Motor neuron (in vitro differentiated cells): ENCODE results near the gene ELOB. TPM values are rescaled to one million over a fixed set of nuclear protein-coding genes. Genes with fewer than 3 reads are reported as not detected.
"Not testable (repeated sequence)": the region's sequence is repeated elsewhere in the genome, so short reads cannot be mapped to it uniquely, and the experiment has no call there.

ENCODE experiments used
- ATAC-seq, 8 experiments: fragments of 200-7000 bp; cut with Tn5 transposase; replicated peaks in 6 of 8; 2 replicates each; pipeline ENCODE4 v1.8.0; 2021; ENCODE audit warnings: mild to moderate bottlenecking in 8 of 8, moderate library complexity in 8 of 8
- H3K27ac ChIP-seq, 2 donors: fragments of 250-450 bp; sonication (Bioruptor Pico); 2 replicates each; pipeline ENCODE4 v1.9.0; 2021; ENCODE audit warnings: antibody characterized with exemption in 2 of 2, mild to moderate bottlenecking in 2 of 2, moderate library complexity in 1 of 2
- H3K4me1 ChIP-seq, 2 donors: fragments of 250-450 bp; sonication (Bioruptor Pico); replicated peaks in 1 of 2; 2 replicates each; pipeline ENCODE4 v1.6.1; 2021; ENCODE audit warnings: antibody characterized with exemption in 2 of 2, mild to moderate bottlenecking in 2 of 2, moderate library complexity in 1 of 2
- H3K4me3 ChIP-seq, 5 donors: fragments of 250-450 bp; sonication (Bioruptor Pico); 2 replicates each; pipeline ENCODE4 v1.9.0; 2021; ENCODE audit warnings: antibody characterized with exemption in 5 of 5, mild to moderate bottlenecking in 5 of 5, moderate library complexity in 4 of 5
- WGBS, 10 experiments: fragments of 450-650 bp; shearing (Covaris generic); methylation state at CpG; one replicate each; pipeline ENCODE4 v1.0.0; 2022; 5-methylcytosine and 5-hydroxymethylcytosine counted together
- in situ Hi-C, 9 experiments: fragments of 400-800 bp; cut with MboI; loops; one replicate each; pipeline ENCODE4 v1.15.0; 2021; ENCODE audit warnings: low sequenced_read_pairs in 9 of 9, low pct_unique_long_range_greater_than_20kb in 2 of 9; ENCODE audit not compliant: unreplicated experiment in 9 of 9
- total RNA-seq, 8 experiments: library from RNA; unstranded; fragments of 300-600 nt; gene quantifications; 2 replicates each; pipeline versions ENCODE4 v1.2.3 to v1.2.4, GENCODE V29; 2022

The ELOB gene
- total RNA-seq, 8 experiments from 2014 or later: 244 to 395 (median 281) TPM

- in situ Hi-C loops: no loop called here
- 29 to 92% (median 76%) methylated on average over 1 to 7 of the region's 7 CpGs; no CpG with 5 or more reads in 2 of the 10 experiments for WGBS, 10 experiments
- no peak overlapping the region for H3K27ac ChIP-seq
- no peak overlapping the region for H3K4me3 ChIP-seq
- peaks cover 5 to 8% of the 10 kb centered on the region in 2 donors for H3K4me1 ChIP-seq
- ATAC-seq: no peak
Measured at GRCh38 chr16:2724088-2724676, 52.9 kb downstream of the ELOB start.

GRCh38 chr16:2721634-2722173 is 55.4 kb downstream of the ELOB start:
- in situ Hi-C loops, H3K4me1 ChIP-seq, ATAC-seq: not testable (repeated sequence)
- H3K4me3 ChIP-seq: peak overlapping the region; percentile 44 to 65 (median 47)
- WGBS, 10 experiments: 35 to 100% (median 59%) methylated on average over 1 to 12 of the region's 14 CpGs; no CpG with 5 or more reads in 2 of the 10 experiments
- H3K27ac ChIP-seq: peak overlapping the region in 1 of 2 donors; percentile 55

Other genes with a start within 250 kb of the ELOB start
- 1 to 10 TPM in 7 of 8 experiments, under 1 TPM in 1; 0.76 to 6.4 (median 2.5) TPM for gene CEMP1, start 245.9 kb downstream of the ELOB start, total RNA-seq
- gene PDPK1, start 239.3 kb downstream of the ELOB start, total RNA-seq: 10 to 100 TPM; 17.0 to 31.6 (median 26.2) TPM
- 10 to 100 TPM; 17.6 to 30.0 (median 26.2) TPM for gene KCTD5, start 94.8 kb downstream of the ELOB start, total RNA-seq
- gene PRSS27, start 57.1 kb downstream of the ELOB start, total RNA-seq: 1 to 10 TPM; 1.1 to 7.5 (median 4.2) TPM
- gene SRRM2, start 24.6 kb downstream of the ELOB start, total RNA-seq: 100 to 1,000 TPM in 5 of 8 experiments, 10 to 100 TPM in 3; 66.4 to 557 (median 130) TPM
- gene PRSS33, start 10.3 kb upstream of the ELOB start, total RNA-seq: under 1 TPM in 4 of 8 experiments, not detected in 4; 0.22 to 0.51 (median 0.33) TPM
- gene PRSS41, start 21.2 kb upstream of the ELOB start, total RNA-seq: not detected
- 1 to 10 TPM in 2 of 8 experiments, not detected in 6; 1.5 to 1.8 TPM for gene PRSS21, start 40.0 kb upstream of the ELOB start, total RNA-seq
- 1 to 10 TPM in 3 of 8 experiments, under 1 TPM in 1, not detected in 4; 0.54 to 1.4 (median 1.2) TPM for gene ZG16B, start 53.0 kb upstream of the ELOB start, total RNA-seq
- gene PRSS22, start 80.9 kb upstream of the ELOB start, total RNA-seq: 1 to 10 TPM in 1 of 8 experiments, under 1 TPM in 1, not detected in 6; 0.81 to 1.0 TPM
- gene FLYWCH2, start 105.9 kb upstream of the ELOB start, total RNA-seq: 100 to 1,000 TPM in 1 of 8 experiments, 10 to 100 TPM in 7; 41.6 to 136 (median 49.4) TPM
- 10 to 100 TPM; 15.0 to 55.9 (median 23.0) TPM for gene FLYWCH1, start 134.7 kb upstream of the ELOB start, total RNA-seq
- 1 to 10 TPM in 5 of 8 experiments, under 1 TPM in 3; 0.36 to 5.3 (median 1.6) TPM for gene KREMEN2, start 187.0 kb upstream of the ELOB start, total RNA-seq
- gene PAQR4, start 192.1 kb upstream of the ELOB start, total RNA-seq: 10 to 100 TPM in 7 of 8 experiments, 1 to 10 TPM in 1; 1.6 to 36.4 (median 16.8) TPM
- 10 to 100 TPM in 3 of 8 experiments, 1 to 10 TPM in 4, under 1 TPM in 1; 0.36 to 48.7 (median 3.6) TPM for gene PKMYT1, start 203.2 kb upstream of the ELOB start, total RNA-seq
- 1 to 10 TPM in 1 of 8 experiments, under 1 TPM in 7; 0.15 to 1.9 (median 0.32) TPM for gene CLDN9, start 235.6 kb upstream of the ELOB start, total RNA-seq
- 1 to 10 TPM in 4 of 8 experiments, under 1 TPM in 4; 0.27 to 6.0 (median 1.3) TPM for gene CLDN6, start 240.9 kb upstream of the ELOB start, total RNA-seq
- gene TNFRSF12A, start 243.1 kb upstream of the ELOB start, total RNA-seq: 100 to 1,000 TPM in 1 of 8 experiments, 10 to 100 TPM in 4, 1 to 10 TPM in 3; 4.3 to 144 (median 14.3) TPM
- gene HCFC1R1, start 246.7 kb upstream of the ELOB start, total RNA-seq: 10 to 100 TPM; 30.2 to 71.4 (median 40.8) TPM
- gene THOC6, start 246.8 kb upstream of the ELOB start, total RNA-seq: 10 to 100 TPM in 6 of 8 experiments, 1 to 10 TPM in 2; 6.8 to 32.1 (median 14.0) TPM